ENCODE data around the gene SKA2.
"Not testable (repeated sequence)": the region's sequence is repeated elsewhere in the genome, so short reads cannot be mapped to it uniquely, and the experiment has no call there.

SKA2 gene

DNA sequence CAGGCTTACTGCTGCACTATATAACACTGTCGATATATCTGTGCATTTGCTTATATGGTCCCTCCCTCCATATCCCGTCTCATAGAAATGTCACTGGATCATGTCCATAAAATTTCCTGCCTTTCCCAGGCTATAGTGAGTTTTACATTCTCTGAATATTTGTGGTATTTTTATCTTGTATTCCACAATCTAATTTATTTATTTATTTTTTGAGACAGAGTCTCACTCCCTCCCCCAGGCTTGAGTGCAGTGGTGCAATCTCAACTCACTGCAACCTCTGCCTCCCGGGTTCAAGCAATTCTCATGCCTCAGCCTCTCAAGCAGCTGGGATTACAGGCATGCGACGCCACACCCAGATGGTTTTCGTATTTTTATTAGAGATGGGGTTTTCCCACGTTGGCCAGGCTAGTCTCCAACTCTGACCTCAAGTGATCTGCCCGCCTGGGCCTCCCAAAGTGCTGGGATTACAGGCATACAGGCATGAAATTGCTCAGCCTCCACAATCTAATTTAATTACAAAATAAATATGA, 61.2 kb downstream of the SKA2 start:
- no peak for DNase-seq

GRCh38 chr17:59093145-59093701, 61.8 kb downstream of the SKA2 start:
- no peak for DNase-seq

- not testable (repeated sequence) for DNase-seq
Observed at GRCh38 chr17:59090593-59090992, 64.4 kb downstream of the SKA2 start.

DNA sequence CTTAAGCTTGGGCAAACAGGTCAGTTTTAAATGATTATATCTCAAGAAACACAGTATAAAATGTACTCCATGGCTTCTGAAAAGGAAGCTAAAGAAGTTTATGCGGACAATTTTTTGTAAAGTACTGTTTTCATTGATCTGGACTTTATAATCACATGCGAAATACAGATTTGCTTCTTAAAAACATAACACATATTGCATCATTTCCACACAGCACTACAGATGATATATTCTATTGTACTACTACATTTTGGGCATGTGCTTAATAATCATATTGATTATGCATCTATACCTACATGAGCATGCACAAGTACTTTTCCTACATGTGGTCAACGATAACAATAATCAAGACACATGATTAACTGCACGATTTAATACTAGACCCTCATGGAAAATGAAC, 70.8 kb downstream of the SKA2 start:
- no peak for DNase-seq

- no peak for DNase-seq
Observed at GRCh38 chr17:59074494-59074893, 80.5 kb downstream of the SKA2 start.

DNA sequence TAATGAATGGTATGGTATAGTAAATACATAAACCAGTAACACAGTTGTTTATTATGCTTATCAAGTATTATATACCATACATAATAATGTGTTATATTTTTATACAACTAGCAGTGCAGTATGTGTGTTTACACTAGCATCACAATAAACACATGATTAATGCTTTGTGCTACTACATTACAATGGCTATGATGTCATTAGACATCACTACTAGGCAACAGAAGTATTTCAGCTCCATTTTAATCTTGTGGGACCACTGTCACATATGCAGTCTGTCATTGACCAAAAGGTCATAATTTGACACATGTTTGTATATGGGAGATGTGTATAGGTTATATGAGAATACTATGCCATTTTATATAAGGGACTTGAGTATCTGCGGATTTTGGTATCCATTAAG, 81.0 kb downstream of the SKA2 start:
- no peak for DNase-seq

GRCh38 chr17:59069856-59070255, 85.1 kb downstream of the SKA2 start:
- no peak for DNase-seq

- no peak for DNase-seq
Observed at GRCh38 chr17:59067756-59068155, 87.2 kb downstream of the SKA2 start.

GRCh38 chr17:59067340-59067739, 87.6 kb downstream of the SKA2 start:
- DNase-seq = no peak

- no peak for DNase-seq
Observed at GRCh38 chr17:59062509-59062908, 92.5 kb downstream of the SKA2 start.

All from NCI-H1930 (cell line).